ENCODE results near the gene USP8. TPM values are rescaled to one million over a fixed set of nuclear protein-coding genes. Genes with fewer than 3 reads are reported as not detected.

The USP8 gene
- total and polyA plus RNA-seq, 2 experiments from 2014 or later, result 28.4 to 36.4 TPM

DNA sequence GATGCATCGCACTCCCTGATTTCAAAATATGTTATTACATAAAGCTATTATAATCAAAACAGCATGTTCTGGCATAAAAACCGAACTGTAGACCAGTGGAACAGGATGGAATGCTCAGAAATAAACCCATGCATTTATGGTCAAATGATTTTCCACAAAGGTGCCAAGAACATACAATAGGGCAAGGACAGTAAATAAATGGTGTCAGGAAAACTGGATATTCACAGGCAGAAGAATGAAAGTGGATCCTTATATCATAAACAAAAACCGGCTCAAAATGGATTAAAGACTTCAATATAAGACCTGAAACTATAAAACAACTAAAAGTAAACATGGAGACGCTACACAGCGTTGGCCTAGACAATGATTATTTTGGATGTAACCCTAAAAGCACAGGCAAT, 99.6 kb downstream of the USP8 start:
- Histone ChIP-seq H3K9me3 (ENCODE audit: low read depth) (no peaks in the 10 kb centered on the region), H3K4me1 (ENCODE audit: low read depth) (no peaks in the 10 kb centered on the region), H3K36me3 (no peaks in the 10 kb centered on the region), H3K27me3 (no peaks in the 10 kb centered on the region), H3K4me3 (no peak overlapping the region), H3K27ac (no peak overlapping the region)
- DNase-seq (ENCODE audit: low read depth in 1 of 2, low spot score in 1 of 2), result peak in 1 of 2 donors; percentile 4
- TF ChIP-seq, protein P1, sequence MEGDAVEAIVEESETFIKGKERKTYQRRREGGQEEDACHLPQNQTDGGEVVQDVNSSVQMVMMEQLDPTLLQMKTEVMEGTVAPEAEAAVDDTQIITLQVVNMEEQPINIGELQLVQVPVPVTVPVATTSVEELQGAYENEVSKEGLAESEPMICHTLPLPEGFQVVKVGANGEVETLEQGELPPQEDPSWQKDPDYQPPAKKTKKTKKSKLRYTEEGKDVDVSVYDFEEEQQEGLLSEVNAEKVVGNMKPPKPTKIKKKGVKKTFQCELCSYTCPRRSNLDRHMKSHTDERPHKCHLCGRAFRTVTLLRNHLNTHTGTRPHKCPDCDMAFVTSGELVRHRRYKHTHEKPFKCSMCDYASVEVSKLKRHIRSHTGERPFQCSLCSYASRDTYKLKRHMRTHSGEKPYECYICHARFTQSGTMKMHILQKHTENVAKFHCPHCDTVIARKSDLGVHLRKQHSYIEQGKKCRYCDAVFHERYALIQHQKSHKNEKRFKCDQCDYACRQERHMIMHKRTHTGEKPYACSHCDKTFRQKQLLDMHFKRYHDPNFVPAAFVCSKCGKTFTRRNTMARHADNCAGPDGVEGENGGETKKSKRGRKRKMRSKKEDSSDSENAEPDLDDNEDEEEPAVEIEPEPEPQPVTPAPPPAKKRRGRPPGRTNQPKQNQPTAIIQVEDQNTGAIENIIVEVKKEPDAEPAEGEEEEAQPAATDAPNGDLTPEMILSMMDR (IDR thresholded peaks at IDR 0.05; ENCODE audit: low read depth, low read length), result no peak

DNA sequence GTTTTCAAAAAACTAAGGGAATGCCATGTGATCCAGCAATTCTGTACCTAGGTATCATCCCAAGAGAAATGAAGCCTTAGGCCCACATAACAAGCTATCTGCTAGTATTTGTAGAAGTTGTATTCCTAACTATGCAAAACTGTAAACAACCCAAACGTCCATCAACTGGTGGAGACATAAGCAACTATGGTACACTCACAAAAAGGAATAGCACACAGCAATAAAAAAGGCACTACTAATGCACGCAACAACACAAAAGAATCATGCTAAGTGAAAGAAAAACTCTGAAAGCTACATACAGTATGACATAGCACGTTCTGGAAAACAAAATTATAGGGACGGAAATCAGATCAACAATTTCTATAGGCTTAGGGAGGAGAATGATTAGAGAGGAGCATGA, 107.0 kb downstream of the USP8 start:
- H3K27me3 ChIP-seq, result no peaks in the 10 kb centered on the region
- no peak overlapping the region for H3K27ac ChIP-seq
- H3K4me3 ChIP-seq, result no peak overlapping the region
- no peaks in the 10 kb centered on the region for H3K36me3 ChIP-seq
- H3K4me1 ChIP-seq (ENCODE audit: low read depth), result no peaks in the 10 kb centered on the region
- no peak for DNase-seq (ENCODE audit: low read depth in 1 of 2, low spot score in 1 of 2)
- TF ChIP-seq, protein P1 (IDR thresholded peaks at IDR 0.05; ENCODE audit: low read depth, low read length), result no peak
- no peaks in the 10 kb centered on the region for H3K9me3 ChIP-seq (ENCODE audit: low read depth)

DNA sequence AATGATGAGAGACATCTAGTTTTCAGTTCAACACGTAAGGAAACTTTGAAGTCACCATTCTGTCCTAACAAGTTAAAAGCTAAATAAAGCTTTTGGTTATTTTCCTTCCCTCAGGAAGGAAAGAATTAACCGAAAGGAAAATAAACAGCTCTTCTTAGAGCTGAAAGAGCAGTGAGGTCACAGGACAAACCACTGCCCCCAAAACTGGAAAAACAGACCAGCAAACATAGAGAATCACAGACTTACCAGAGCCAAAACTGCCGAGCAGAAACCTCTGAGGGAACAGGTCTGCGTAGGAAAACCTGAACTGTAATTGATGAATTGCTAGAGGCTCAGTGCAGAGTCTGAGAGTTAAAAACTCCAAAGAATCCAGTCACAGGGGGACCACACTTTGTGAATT, 107.6 kb downstream of the USP8 start:
- H3K27me3 ChIP-seq, result no peaks in the 10 kb centered on the region
- no peaks in the 10 kb centered on the region for H3K4me1 ChIP-seq (ENCODE audit: low read depth)
- no peaks in the 10 kb centered on the region for H3K9me3 ChIP-seq (ENCODE audit: low read depth)
- DNase-seq (ENCODE audit: low read depth in 1 of 2, low spot score in 1 of 2), result no peak
- H3K36me3 ChIP-seq, result no peaks in the 10 kb centered on the region
- H3K4me3 ChIP-seq, result no peak overlapping the region
- H3K27ac ChIP-seq, result no peak overlapping the region
- TF ChIP-seq, protein P1 (IDR thresholded peaks at IDR 0.05; ENCODE audit: low read depth, low read length), result no peak

DNA sequence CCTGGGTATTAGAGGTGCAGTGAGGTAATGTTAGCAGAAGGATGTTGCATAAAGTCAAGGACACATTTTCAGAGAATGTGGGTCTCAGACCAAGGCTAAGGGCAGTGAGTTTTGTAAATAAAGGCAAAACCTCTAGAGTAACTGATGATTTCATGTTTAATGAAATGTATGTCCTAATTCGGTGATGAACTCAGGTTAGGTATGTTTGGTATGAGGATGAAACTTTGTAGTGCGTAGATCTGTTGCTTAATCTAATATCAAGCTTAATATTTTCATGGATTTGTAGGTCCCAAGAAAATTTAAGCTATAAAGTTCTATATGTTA, 118.6 kb downstream of the USP8 start:
- Histone ChIP-seq H3K27ac (no peak overlapping the region), H3K27me3 (no peaks in the 10 kb centered on the region), H3K4me1 (ENCODE audit: low read depth) (no peaks in the 10 kb centered on the region), H3K4me3 (no peak overlapping the region), H3K36me3 (no peaks in the 10 kb centered on the region), H3K9me3 (ENCODE audit: low read depth) (no peaks in the 10 kb centered on the region)
- peak in 1 of 2 donors; percentile 14 for DNase-seq (ENCODE audit: low read depth in 1 of 2, low spot score in 1 of 2)
- TF ChIP-seq, protein P1 (IDR thresholded peaks at IDR 0.05; ENCODE audit: low read depth, low read length), result no peak

DNA sequence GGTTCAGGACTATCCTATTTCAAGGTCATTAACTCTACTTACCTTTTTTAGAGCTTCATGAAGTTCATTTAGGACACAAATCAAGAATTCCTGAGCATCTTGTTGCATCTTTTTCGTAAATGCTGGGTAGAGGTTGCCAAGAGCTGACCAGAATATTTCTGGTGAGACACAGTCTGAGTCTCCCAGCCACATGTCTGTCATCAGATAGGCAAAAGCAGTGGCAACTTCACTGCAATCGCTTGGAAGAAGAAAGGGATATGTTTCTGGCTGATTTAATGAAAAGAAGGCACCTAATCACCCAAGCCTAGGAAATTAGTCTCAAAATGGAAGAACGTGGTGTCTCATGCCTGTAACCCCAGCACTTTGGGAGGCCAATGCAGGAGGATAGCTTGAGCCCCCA, 119.4 kb downstream of the USP8 start:
- TF ChIP-seq, protein P1 (IDR thresholded peaks at IDR 0.05; ENCODE audit: low read depth, low read length), result no peak
- no peaks in the 10 kb centered on the region for H3K4me1 ChIP-seq (ENCODE audit: low read depth)
- no peaks in the 10 kb centered on the region for H3K9me3 ChIP-seq (ENCODE audit: low read depth)
- no peak for DNase-seq (ENCODE audit: low read depth in 1 of 2, low spot score in 1 of 2)
- no peak overlapping the region for H3K27ac ChIP-seq
- no peaks in the 10 kb centered on the region for H3K36me3 ChIP-seq
- H3K4me3 ChIP-seq, result no peak overlapping the region
- no peaks in the 10 kb centered on the region for H3K27me3 ChIP-seq

DNA sequence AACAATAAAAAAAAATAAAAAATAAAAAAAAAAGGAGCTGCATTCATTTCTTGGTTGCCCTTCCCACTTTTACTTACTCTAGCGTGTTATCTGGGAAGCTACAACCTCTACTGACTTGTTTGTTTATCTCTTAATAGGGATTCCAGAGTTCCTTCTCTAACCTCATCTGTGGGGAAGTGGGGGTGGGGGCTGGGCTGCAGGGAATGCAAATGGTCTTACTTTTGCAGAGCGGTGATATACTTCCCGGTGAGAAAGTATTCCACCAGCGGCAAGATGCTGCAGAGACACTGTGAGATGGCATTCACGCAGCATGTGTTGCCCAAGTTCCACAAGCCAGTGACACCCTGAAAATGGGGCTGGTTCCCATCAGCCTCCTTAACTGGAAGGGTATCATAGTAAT, 120.2 kb downstream of the USP8 start:
- no peak for DNase-seq (ENCODE audit: low read depth in 1 of 2, low spot score in 1 of 2)
- Histone ChIP-seq H3K9me3 (ENCODE audit: low read depth) (no peaks in the 10 kb centered on the region), H3K4me3 (no peak overlapping the region), H3K27ac (no peak overlapping the region), H3K36me3 (no peaks in the 10 kb centered on the region), H3K4me1 (ENCODE audit: low read depth) (no peaks in the 10 kb centered on the region), H3K27me3 (no peaks in the 10 kb centered on the region)
- TF ChIP-seq, protein P1 (IDR thresholded peaks at IDR 0.05; ENCODE audit: low read depth, low read length), result no peak

Data from cardiac muscle cell (in vitro differentiated cells and primary cell).